ENCODE data around the gene TBXAS1.
A peak's percentile ranks its signal among the peaks of the same experiment; 100 is the strongest.

The TBXAS1 gene

GRCh38 chr7:139949629-139950028, 120.6 kb downstream of the TBXAS1 start:
- DNase-seq: no peak

- DNase-seq: no peak
These were observed 121.9 kb downstream of the TBXAS1 start for GRCh38 chr7:139950881-139951525.

DNA sequence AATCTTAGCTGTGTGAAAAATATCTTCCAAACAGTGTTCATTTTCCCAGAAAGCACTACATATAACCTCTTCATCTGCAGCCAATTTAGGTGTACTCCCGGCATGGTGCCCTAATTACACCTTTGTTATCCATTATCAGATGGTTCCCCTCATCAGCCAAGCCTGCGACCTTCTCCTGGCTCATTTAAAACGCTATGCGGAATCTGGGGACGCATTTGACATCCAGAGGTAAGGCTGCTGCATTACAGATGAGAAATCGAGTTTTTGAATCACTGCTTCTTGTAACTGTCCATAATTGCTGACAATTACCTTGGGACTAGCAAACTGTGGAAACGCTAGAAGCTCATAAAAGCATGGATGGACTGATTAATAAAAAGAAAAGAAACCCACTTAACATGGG, 124.2 kb downstream of the TBXAS1 start:
- peak; percentile 79 for DNase-seq

- no peak for DNase-seq
These were observed 126.2 kb downstream of the TBXAS1 start for GRCh38 chr7:139955109-139955820.

- DNase-seq: no peak
These were observed 129.7 kb downstream of the TBXAS1 start for GRCh38 chr7:139958599-139959284.

- DNase-seq: no peak
These were observed 130.2 kb downstream of the TBXAS1 start for GRCh38 chr7:139959285-139959628.

GRCh38 chr7:139959718-139960117, 130.7 kb downstream of the TBXAS1 start:
- DNase-seq: no peak

DNA sequence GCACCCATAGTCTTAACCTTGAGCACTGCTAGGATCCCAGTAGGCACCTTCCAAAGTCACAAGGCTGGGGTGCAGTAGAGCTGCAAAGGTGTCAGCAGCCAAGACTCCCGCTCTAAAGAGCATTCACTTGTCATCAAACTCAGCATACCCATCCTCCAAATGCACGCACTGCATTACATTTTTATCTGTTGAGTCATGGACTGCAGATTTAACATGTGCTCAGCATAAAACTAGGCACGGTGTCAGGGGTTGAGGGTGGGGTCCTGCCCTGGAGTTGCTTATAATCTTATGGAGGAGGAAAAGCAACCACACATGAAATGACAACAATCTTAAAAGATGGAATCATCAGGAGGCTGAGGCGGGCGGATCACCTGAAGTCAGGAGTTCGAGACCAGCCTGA, 131.1 kb downstream of the TBXAS1 start:
- DNase-seq: no peak

DNA sequence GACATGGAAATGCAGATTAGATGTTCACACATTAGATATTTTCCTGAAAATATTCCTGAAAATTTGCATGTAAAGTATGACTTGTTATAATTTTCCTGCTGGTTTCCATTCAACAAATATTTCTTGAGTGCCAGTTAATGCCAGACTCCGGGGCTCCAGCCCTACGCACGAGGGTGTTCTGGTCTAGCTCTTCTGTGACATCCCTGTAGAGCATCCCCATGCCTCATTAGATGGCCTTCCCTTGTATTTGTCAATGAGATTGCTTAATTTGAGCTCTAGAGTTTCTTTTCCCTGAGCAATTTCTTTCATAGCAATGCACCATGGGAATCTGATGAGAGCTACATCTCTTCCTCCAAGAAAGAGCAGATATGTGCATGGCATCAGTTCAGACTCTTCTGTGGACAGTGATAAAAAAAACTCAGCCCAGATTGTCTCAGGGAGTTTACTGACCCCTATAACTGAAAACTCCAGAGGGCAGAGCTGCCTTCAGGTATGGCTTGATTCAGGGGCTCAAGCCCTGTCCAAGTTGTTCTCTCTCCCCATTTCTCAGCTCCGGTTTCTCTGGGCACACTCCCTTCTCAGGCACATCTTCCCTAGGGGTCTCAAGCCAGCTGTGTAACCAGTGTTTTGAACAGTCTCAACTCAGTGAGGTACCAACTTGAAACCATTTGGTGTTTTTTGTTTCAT, 137.0 kb downstream of the TBXAS1 start:
- no peak for DNase-seq

GRCh38 chr7:139966949-139967348, 137.9 kb downstream of the TBXAS1 start:
- DNase-seq: no peak

- no peak for DNase-seq
These were observed 139.9 kb downstream of the TBXAS1 start for GRCh38 chr7:139968931-139969330.

GRCh38 chr7:139972029-139972428, 143.0 kb downstream of the TBXAS1 start:
- no peak for DNase-seq

GRCh38 chr7:139973101-139974050, 144.3 kb downstream of the TBXAS1 start:
- no peak for DNase-seq

- DNase-seq: no peak
These were observed 145.2 kb downstream of the TBXAS1 start for GRCh38 chr7:139974179-139974811.

- DNase-seq: no peak
These were observed 147.2 kb downstream of the TBXAS1 start for GRCh38 chr7:139976055-139976837.

DNA sequence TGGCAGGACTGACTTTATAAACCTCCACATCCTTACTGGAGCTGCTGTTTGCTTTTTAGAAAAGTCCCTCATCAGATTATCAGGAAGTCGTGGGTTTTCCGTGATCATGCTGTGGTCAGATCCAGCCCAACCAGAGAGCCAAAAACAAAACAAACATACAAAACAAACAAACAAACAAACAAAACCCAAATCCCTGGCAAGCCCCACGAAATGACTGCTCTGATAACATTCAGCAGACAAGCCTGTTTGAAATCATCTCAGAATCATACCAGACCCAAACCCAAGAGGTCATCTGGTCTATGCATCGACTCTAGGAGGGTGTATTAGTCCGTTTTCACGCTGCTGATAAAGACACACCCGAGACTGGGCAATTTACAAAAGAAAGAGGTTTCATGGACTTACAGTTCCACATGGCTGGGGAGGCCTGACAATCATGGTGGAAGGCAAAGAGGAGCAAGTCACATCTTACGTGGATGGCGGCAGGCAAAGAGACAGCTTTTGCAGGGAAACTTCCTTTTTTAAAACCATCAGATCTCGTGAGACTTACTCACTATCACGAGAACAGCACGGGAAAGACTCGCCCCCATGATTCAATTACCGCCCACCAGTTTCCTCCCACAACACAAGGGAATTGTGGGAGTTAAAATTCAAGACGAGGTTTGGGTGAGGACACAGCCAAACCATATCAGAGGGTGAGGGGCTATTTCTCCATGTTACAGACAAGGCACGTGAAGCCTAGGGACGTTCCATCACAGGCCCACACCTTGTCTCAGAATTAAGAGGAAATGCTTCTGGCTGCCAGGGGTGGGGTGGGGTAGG, 148.0 kb downstream of the TBXAS1 start:
- DNase-seq: no peak

GRCh38 chr7:139981511-139981895, 152.4 kb downstream of the TBXAS1 start:
- no peak for DNase-seq

GRCh38 chr7:139982927-139983920, 154.2 kb downstream of the TBXAS1 start:
- no peak for DNase-seq

Data from NCI-H2227 treated with DMSO at 0.1 percent for 48 hours (cell line).